Smooth muscle cell (in vitro differentiated cells): ENCODE measurements around the gene HMGN2. TPM values are rescaled to one million over a fixed set of nuclear protein-coding genes. Genes with fewer than 3 reads are reported as not detected.
A peak's percentile ranks its signal among the peaks of the same experiment; 100 is the strongest.

Experiments
- DNase-seq: peaks from one replicate; lab custom pipeline; 2025; ENCODE audit not compliant: unreplicated experiment; lab: John Stamatoyannopoulos, UW
- H2AFZ ChIP-seq: fragments of 200-600 bp; sonication (generic); 2 replicates; pipeline ENCODE4 v1.6.0; 2016; ENCODE audit warnings: antibody characterized with exemption, low read depth, mild to moderate bottlenecking
- H3F3A ChIP-seq: fragments of 200-600 bp; sonication (generic); 2 replicates; pipeline ENCODE4 v1.6.0; 2017; ENCODE audit warnings: antibody characterized with exemption, low read depth
- H3K27ac ChIP-seq: fragments of 200-600 bp; sonication (generic); 2 replicates; pipeline ENCODE4 v1.5.1; 2016; ENCODE audit warnings: low read depth, mild to moderate bottlenecking
- H3K27me3 ChIP-seq: fragments of 200-600 bp; sonication (generic); 2 replicates; pipeline ENCODE4 v1.6.1; 2016; ENCODE audit warnings: low read depth, mild to moderate bottlenecking
- H3K36me3 ChIP-seq: fragments of 200-600 bp; sonication (generic); 2 replicates; pipeline ENCODE4 v1.5.1; 2016; ENCODE audit warnings: low read depth
- H3K4me1 ChIP-seq: fragments of 200-600 bp; sonication (generic); 2 replicates; pipeline ENCODE4 v1.5.1; 2016; ENCODE audit warnings: low read depth
- H3K4me2 ChIP-seq: fragments of 200-600 bp; sonication (generic); 2 replicates; pipeline ENCODE4 v1.6.0; 2016; ENCODE audit warnings: mild to moderate bottlenecking
- H3K4me3 ChIP-seq: fragments of 200-600 bp; sonication (generic); 2 replicates; pipeline ENCODE4 v1.5.1; 2016; ENCODE audit warnings: mild to moderate bottlenecking
- H3K79me2 ChIP-seq: fragments of 200-600 bp; sonication (generic); 2 replicates; pipeline ENCODE4 v1.6.0; 2016; ENCODE audit warnings: low read depth, mild to moderate bottlenecking
- H3K9ac ChIP-seq: fragments of 200-600 bp; sonication (generic); 2 replicates; pipeline ENCODE4 v1.6.0; 2016; ENCODE audit warnings: low read depth
- H3K9me3 ChIP-seq: fragments of 200-600 bp; sonication (generic); replicated peaks from 2 replicates; pipeline ENCODE4 v1.5.1; 2016; ENCODE audit warnings: low read depth
- H4K20me1 ChIP-seq: fragments of 200-600 bp; sonication (generic); 2 replicates; pipeline ENCODE4 v1.6.0; 2016; ENCODE audit warnings: low read depth
- WGBS: methylation state at CpG from one replicate; pipeline ENCODE4 v1.1.7; 2016; ENCODE audit warnings: low lambda C conversion rate; 5-methylcytosine and 5-hydroxymethylcytosine counted together
- polyA plus RNA-seq: library from polyadenylated mRNA; unstranded; fragments of >200 nt; fragmentation: Nextera tagmentation; extraction: Ambion mirVana; gene quantifications from 2 replicates; pipeline ENCODE4 v1.2.1, GENCODE V29; 2016
- total RNA-seq: library from RNA; depleted of rRNA; stranded (reverse); fragments of >200 nt; gene quantifications from 2 replicates; pipeline ENCODE4 v1.2.3, GENCODE V29; 2014
- TF ChIP-seq, protein P1 (sequence below): fragments of 200-600 bp; sonication (generic); IDR thresholded peaks from 2 replicates; pipeline ENCODE4 v1.5.1; 2017; ENCODE audit warnings: borderline replicate concordance, mild to moderate bottlenecking, antibody characterized with exemption; ENCODE audit not compliant: insufficient read depth, poor library complexity, severe bottlenecking

HMGN2 gene
- total and polyA plus RNA-seq, 2 experiments from 2014 or later = 170 to 448 TPM

DNA sequence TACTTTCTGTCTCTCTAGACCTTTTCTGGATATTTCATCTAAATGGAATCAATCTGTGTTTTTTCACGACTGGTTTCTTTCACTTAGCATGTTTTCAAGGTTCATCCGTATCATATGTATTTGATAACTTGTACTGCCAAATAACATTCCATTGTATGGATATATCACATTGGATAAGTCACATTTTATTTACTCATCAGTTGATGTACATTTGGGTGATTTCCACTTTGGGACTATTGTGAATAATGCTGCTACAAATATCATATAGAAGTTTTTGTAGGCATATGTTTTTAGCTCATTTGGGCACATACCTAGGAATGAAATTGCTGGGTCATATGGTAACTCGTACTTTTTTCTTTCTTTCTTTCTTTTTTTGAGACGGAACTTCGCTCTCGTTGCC lies 6.7 kb downstream of the HMGN2 start:
- peaks cover 6% of the 10 kb centered on the region for H3K36me3 ChIP-seq
- WGBS = 95% methylated on average over 6 of the region's 6 CpGs
- DNase-seq = no peak
- H3K9me3 ChIP-seq = no peaks in the 10 kb centered on the region
- H3K79me2 ChIP-seq = peaks cover 5% of the 10 kb centered on the region
- TF ChIP-seq, protein P1, sequence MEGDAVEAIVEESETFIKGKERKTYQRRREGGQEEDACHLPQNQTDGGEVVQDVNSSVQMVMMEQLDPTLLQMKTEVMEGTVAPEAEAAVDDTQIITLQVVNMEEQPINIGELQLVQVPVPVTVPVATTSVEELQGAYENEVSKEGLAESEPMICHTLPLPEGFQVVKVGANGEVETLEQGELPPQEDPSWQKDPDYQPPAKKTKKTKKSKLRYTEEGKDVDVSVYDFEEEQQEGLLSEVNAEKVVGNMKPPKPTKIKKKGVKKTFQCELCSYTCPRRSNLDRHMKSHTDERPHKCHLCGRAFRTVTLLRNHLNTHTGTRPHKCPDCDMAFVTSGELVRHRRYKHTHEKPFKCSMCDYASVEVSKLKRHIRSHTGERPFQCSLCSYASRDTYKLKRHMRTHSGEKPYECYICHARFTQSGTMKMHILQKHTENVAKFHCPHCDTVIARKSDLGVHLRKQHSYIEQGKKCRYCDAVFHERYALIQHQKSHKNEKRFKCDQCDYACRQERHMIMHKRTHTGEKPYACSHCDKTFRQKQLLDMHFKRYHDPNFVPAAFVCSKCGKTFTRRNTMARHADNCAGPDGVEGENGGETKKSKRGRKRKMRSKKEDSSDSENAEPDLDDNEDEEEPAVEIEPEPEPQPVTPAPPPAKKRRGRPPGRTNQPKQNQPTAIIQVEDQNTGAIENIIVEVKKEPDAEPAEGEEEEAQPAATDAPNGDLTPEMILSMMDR = no peak
- H3K9ac ChIP-seq = no peak overlapping the region
- H2AFZ ChIP-seq = no peak overlapping the region
- no peak overlapping the region for H3K4me3 ChIP-seq
- no peak overlapping the region for H3K27ac ChIP-seq
- no peaks in the 10 kb centered on the region for H3K27me3 ChIP-seq
- peaks cover 16% of the 10 kb centered on the region for H3F3A ChIP-seq
- H3K4me2 ChIP-seq = no peak overlapping the region
- peaks cover 4% of the 10 kb centered on the region for H3K4me1 ChIP-seq
- H4K20me1 ChIP-seq = peaks cover 18% of the 10 kb centered on the region

DNA sequence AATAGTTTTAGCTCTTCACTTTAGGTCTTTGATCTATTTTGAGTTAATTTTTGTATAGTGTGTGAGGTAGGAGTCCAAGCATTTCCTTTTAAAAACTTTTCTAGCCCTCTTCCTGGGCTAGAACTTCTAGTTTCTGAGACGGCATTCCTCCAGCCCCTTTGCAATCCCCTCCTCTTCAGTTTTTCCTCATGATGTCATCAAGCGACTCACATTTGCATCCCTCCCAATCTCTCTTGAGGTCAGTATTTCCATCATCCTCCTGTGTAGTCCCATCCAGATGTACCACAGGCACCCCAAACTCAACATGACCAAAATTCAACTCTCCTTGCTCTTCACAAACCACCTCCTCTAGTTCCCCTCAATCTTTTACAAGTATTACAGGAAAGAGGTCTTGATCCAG lies 10.7 kb downstream of the HMGN2 start:
- TF ChIP-seq, protein P1 = no peak
- H3K79me2 ChIP-seq = no peaks in the 10 kb centered on the region
- no peak overlapping the region for H3K4me2 ChIP-seq
- no peaks in the 10 kb centered on the region for H3K36me3 ChIP-seq
- peaks cover 8% of the 10 kb centered on the region for H3F3A ChIP-seq
- no peaks in the 10 kb centered on the region for H4K20me1 ChIP-seq
- 33% methylated on average over 2 of the region's 2 CpGs for WGBS
- DNase-seq = no peak
- H3K4me3 ChIP-seq = no peak overlapping the region
- peak overlapping the region; percentile 36 for H3K27ac ChIP-seq
- no peaks in the 10 kb centered on the region for H3K4me1 ChIP-seq
- no peak overlapping the region for H3K9ac ChIP-seq
- no peak overlapping the region for H2AFZ ChIP-seq
- no peaks in the 10 kb centered on the region for H3K27me3 ChIP-seq
- H3K9me3 ChIP-seq = no peaks in the 10 kb centered on the region

DNA sequence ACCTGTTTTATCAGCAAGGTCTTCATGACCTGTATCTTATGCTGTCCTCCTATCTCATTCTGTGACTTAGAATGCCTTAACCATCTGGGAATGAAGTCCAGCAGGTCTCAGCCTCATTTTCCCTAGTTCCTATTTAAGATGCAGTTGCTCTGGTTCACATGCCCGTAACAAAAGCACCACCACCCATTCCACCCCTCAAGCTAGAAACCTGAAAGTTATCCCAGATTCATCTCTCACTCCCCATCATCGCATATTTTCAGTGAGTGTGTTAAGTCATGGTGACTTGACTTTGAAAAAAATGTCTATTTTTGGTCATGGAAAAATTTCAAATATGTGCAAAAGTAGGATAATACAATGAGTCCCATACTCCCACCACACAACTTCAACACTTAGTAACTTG lies 11.7 kb downstream of the HMGN2 start:
- Histone ChIP-seq H3K79me2 (no peaks in the 10 kb centered on the region), H3K9me3 (no peaks in the 10 kb centered on the region), H3K4me1 (no peaks in the 10 kb centered on the region), H4K20me1 (no peaks in the 10 kb centered on the region), H3K9ac (no peak overlapping the region), H3F3A (peaks cover 8% of the 10 kb centered on the region), H3K27ac (peak overlapping the region; percentile 36), H3K27me3 (no peaks in the 10 kb centered on the region), H3K36me3 (no peaks in the 10 kb centered on the region), H2AFZ (no peak overlapping the region), H3K4me3 (no peak overlapping the region), H3K4me2 (no peak overlapping the region)
- TF ChIP-seq, protein P1 = no peak
- no peak for DNase-seq
- WGBS = 58% methylated on average over 2 of the region's 2 CpGs

DNA sequence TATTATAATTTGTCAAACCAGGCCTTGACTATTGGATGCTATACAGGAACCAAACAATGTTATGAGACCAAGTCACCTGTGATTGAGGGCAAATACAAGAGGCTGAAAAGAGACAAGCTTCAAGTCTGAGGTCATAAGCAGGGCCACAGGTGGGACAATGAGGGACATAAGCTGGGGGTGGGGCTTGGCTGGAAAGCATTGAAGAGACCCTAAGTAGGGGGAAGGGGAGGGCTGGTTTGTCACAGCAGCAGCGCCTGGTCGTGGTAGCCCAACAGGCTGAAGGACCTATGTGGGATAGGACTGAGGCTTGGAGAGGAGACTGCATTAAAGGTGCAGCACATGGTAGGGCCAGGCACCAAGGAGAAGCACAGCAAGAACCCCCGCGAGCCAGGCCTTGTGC lies 17.9 kb downstream of the HMGN2 start:
- TF ChIP-seq, protein P1 = no peak
- no peak overlapping the region for H3K9ac ChIP-seq
- WGBS = 87% methylated on average over 4 of the region's 4 CpGs

More for the DNA sequence above, 17.9 kb downstream of the HMGN2 start:
- H2AFZ ChIP-seq = no peak overlapping the region
- no peak overlapping the region for H3K4me3 ChIP-seq
- no peaks in the 10 kb centered on the region for H3K4me1 ChIP-seq
- H3K27me3 ChIP-seq = no peaks in the 10 kb centered on the region
- H3K27ac ChIP-seq = no peak overlapping the region
- DNase-seq = no peak
- H3K4me2 ChIP-seq = no peak overlapping the region
- no peaks in the 10 kb centered on the region for H4K20me1 ChIP-seq
- H3K9me3 ChIP-seq = no peaks in the 10 kb centered on the region
- H3K36me3 ChIP-seq = no peaks in the 10 kb centered on the region
- no peaks in the 10 kb centered on the region for H3F3A ChIP-seq
- H3K79me2 ChIP-seq = no peaks in the 10 kb centered on the region
